GM12878 (cell line): ENCODE data around the gene C10orf90. TPM values are rescaled to one million over a fixed set of nuclear protein-coding genes. Genes with fewer than 3 reads are reported as not detected.

ENCODE experiments used
- ATAC-seq: fragments of 200-7000 bp; cut with Tn5 transposase; 3 replicates; pipeline ENCODE4 v1.9.1; 2020; ENCODE audit warnings: mild to moderate bottlenecking, moderate library complexity
- BruUV-seq: library from RNA; stranded (reverse); fragments of 400-500 nt; replicated peaks from 2 replicates; lab custom pipeline; 2021; lab: Mats Ljungman, UMichigan
- CTCF ChIA-PET: fragments of 300-600 bp; sonication (Branson Sonifier 250); formaldehyde crosslinking; extraction: SDS; loops from one replicate; lab custom pipeline; 2021; ENCODE audit warnings: inconsistent platforms; lab: Yijun Ruan, JAX
- POLR2A ChIA-PET: fragments of 350-600 bp; formaldehyde crosslinking; extraction: SDS; loops from one replicate; lab custom pipeline; 2021; ENCODE audit warnings: inconsistent platforms; lab: Charles Lee
- RAD21 ChIA-PET: fragments of 300-600 bp; sonication (Branson Sonifier 250); formaldehyde crosslinking; loops from one replicate; lab custom pipeline; 2023; ENCODE audit warnings: antibody characterized with exemption; ENCODE audit not compliant: unreplicated experiment; lab: Charles Lee
- SMC1A ChIA-PET: fragments of 300-600 bp; sonication (Branson Sonifier 250); formaldehyde crosslinking; loops from one replicate; lab custom pipeline; 2023; ENCODE audit not compliant: unreplicated experiment, uncharacterized antibody; lab: Charles Lee
- DNase-seq: peaks from one replicate; pipeline ENCODE4 v3.0.0-alpha.2; 2011; ENCODE audit warnings: low read depth, low spot score
- FAIRE-seq: peaks from 3 replicates; lab custom pipeline; 2011; peaks lifted over from hg19 to GRCh38; lab: Jason Lieb, UNC
- H2AFZ ChIP-seq: 2 replicates; pipeline ENCODE4 v1.6.0; 2011; ENCODE audit warnings: low read depth, low read length, control low read depth; ENCODE audit not compliant: control insufficient read depth
- H3K27ac ChIP-seq: 2 replicates; pipeline ENCODE4 v1.5.1; 2011; ENCODE audit warnings: control low read depth; ENCODE audit not compliant: control insufficient read depth, insufficient read depth
- H3K27me3 ChIP-seq, 2 experiments: replicated peaks in 1 of 2; 2 replicates each; pipeline versions ENCODE4 v1.6.0 to v1.6.1; 2011; ENCODE audit warnings: low read length in 1 of 2; ENCODE audit not compliant: control insufficient read depth in 2 of 2, insufficient read depth in 2 of 2
- H3K36me3 ChIP-seq, 2 experiments: 2 replicates each; pipeline ENCODE4 v1.5.1; 2011; ENCODE audit warnings: low read length in 1 of 2; ENCODE audit not compliant: control insufficient read depth in 2 of 2, insufficient read depth in 2 of 2
- H3K4me1 ChIP-seq: 2 replicates; pipeline ENCODE4 v1.6.1; 2011; ENCODE audit warnings: mild to moderate bottlenecking, low read length, moderate library complexity, mixed read lengths; ENCODE audit not compliant: control insufficient read depth, insufficient read depth
- H3K4me2 ChIP-seq: 2 replicates; pipeline ENCODE4 v1.6.0; 2011; ENCODE audit warnings: control low read depth; ENCODE audit not compliant: control insufficient read depth, insufficient read depth
- H3K4me3 ChIP-seq: fragments of 200-600 bp; sonication (generic); 2 replicates; pipeline ENCODE4 v1.5.1; 2016
- H3K79me2 ChIP-seq: 2 replicates; pipeline ENCODE4 v1.6.0; 2011; ENCODE audit warnings: low read length; ENCODE audit not compliant: control insufficient read depth, insufficient read depth
- H3K9ac ChIP-seq: 2 replicates; pipeline ENCODE4 v1.8.0; 2011; ENCODE audit warnings: low read length, control low read depth, mixed read lengths; ENCODE audit not compliant: control insufficient read depth, insufficient read depth
- H3K9me3 ChIP-seq: replicated peaks from 3 replicates; pipeline ENCODE4 v1.5.1; 2011; ENCODE audit warnings: mild to moderate bottlenecking, low read length; ENCODE audit not compliant: control insufficient read depth, insufficient read depth
- H4K20me1 ChIP-seq: 2 replicates; pipeline ENCODE4 v1.6.0; 2011; ENCODE audit not compliant: control insufficient read depth, insufficient read depth
- ASH2L ChIP-seq: fragments of 300-600, 200-600 bp; sonication (generic); IDR thresholded peaks from 2 replicates; pipeline ENCODE4 v1.6.1; 2017; ENCODE audit warnings: low read depth, mild to moderate bottlenecking, borderline replicate concordance
- BRCA1 ChIP-seq: IDR thresholded peaks from 2 replicates; pipeline ENCODE4 v1.6.1; 2011; ENCODE audit warnings: low read depth, low read length, improper control_type of control experiment
- EED ChIP-seq: sonication (generic); IDR thresholded peaks from 2 replicates; pipeline ENCODE4 v1.6.1; 2016; ENCODE audit warnings: antibody characterized with exemption, low read depth
- FOS ChIP-seq: IDR thresholded peaks from 3 replicates; pipeline ENCODE4 v1.6.1; 2011; ENCODE audit warnings: borderline replicate concordance; ENCODE audit not compliant: insufficient read length; ENCODE audit errors: extremely low read depth
- LARP7 ChIP-seq: fragments of 450-650 bp; IDR thresholded peaks from 2 replicates; pipeline ENCODE4 v1.6.1; 2017; ENCODE audit warnings: mild to moderate bottlenecking
- NFYA ChIP-seq: IDR thresholded peaks from 2 replicates; pipeline ENCODE4 v1.6.1; 2011; ENCODE audit warnings: low read depth, mild to moderate bottlenecking, low read length, improper control_type of control experiment, borderline replicate concordance
- SIX5 ChIP-seq: IDR thresholded peaks from 2 replicates; pipeline ENCODE4 v1.6.1; 2011; ENCODE audit warnings: mild to moderate bottlenecking, low read depth, low read length, moderate library complexity; ENCODE audit not compliant: severe bottlenecking
- SUPT20H ChIP-seq: IDR thresholded peaks from 2 replicates; pipeline ENCODE4 v1.6.1; 2011; ENCODE audit warnings: low read depth, mild to moderate bottlenecking, low read length, moderate library complexity, borderline replicate concordance; ENCODE audit not compliant: control insufficient read depth
- TARDBP ChIP-seq: IDR thresholded peaks from 2 replicates; pipeline ENCODE4 v1.6.1; 2016; ENCODE audit warnings: borderline replicate concordance
- TCF7 ChIP-seq: IDR thresholded peaks from 2 replicates; pipeline ENCODE4 v1.6.1; 2014; ENCODE audit warnings: antibody characterized with exemption, borderline replicate concordance
- ZNF24 ChIP-seq: fragments of 450-650 bp; IDR thresholded peaks from 2 replicates; pipeline ENCODE4 v1.6.1; 2017; ENCODE audit warnings: antibody characterized with exemption, mild to moderate bottlenecking
- ZNF622 ChIP-seq: fragments of 450-650 bp; IDR thresholded peaks from 2 replicates; pipeline ENCODE4 v1.6.1; 2017; ENCODE audit warnings: mild to moderate bottlenecking, inconsistent platforms
- whole genome bisulfite sequencing: methylation state at CpG from one replicate; pipeline ENCODE4 v1.1.6; 2016; ENCODE audit warnings: low lambda C conversion rate; ENCODE audit not compliant: insufficient replicate concordance, insufficient coverage; ENCODE audit errors: missing lambda C conversion rate; 5-methylcytosine and 5-hydroxymethylcytosine counted together
- in situ Hi-C: fragments of 300-500 bp; cut with MboI; formaldehyde crosslinking; loops from 9 replicates; pipeline ENCODE4 v1.14.3; 2018; ENCODE audit warnings: mixed read lengths
- intact Hi-C: fragments of 100-400 bp; cut with micrococcal nuclease; formaldehyde crosslinking; loops from one replicate; pipeline ENCODE4 v1.14.2; 2022; ENCODE audit not compliant: unreplicated experiment
- polyA plus RNA-seq, 11 experiments: library from polyadenylated mRNA; depleted of rRNA in 4 of 11; unstranded in 6 of 11; stranded (reverse) in 5 of 11; fragments of >200 nt; fragmentation: Nextera tagmentation in 4 of 11; fragmentation: Illumina TruSeq in 1 of 11; extraction: Ambion mirVana in 4 of 11; extraction: Trizol in 1 of 11; gene quantifications; 1 replicate in 1 of 11; 2 replicates in 10 of 11; pipeline versions ENCODE4 v1.2.1 to v1.2.3, GENCODE V29; 2011 to 2016; ENCODE audit warnings: inconsistent platforms in 2 of 11, missing spikeins in 2 of 11, low read depth in 1 of 11
- total RNA-seq, 4 experiments: library from RNA; depleted of rRNA in 3 of 4; stranded (reverse); fragments of >200 nt in 3 of 4; fragmentation: Illumina TruSeq in 1 of 4; extraction: Trizol in 1 of 4; gene quantifications; 2 replicates each; pipeline versions ENCODE4 v1.2.1 to v1.2.3, GENCODE V29; 2013 to 2021
- TF ChIP-seq, protein P1 (sequence below): IDR thresholded peaks from 2 replicates; pipeline ENCODE4 v1.6.1; 2011; ENCODE audit warnings: borderline replicate concordance, low read depth, mild to moderate bottlenecking, moderate library complexity, low read length; ENCODE audit not compliant: insufficient read depth, poor library complexity, severe bottlenecking
- TF ChIP-seq, protein P2 (sequence below): fragments of 450-650 bp; IDR thresholded peaks from 2 replicates; pipeline ENCODE4 v1.6.1; 2016; ENCODE audit warnings: mild to moderate bottlenecking
- TF ChIP-seq, protein P3 (sequence below): fragments of 450-650 bp; IDR thresholded peaks from 2 replicates; pipeline ENCODE4 v1.6.1; 2017; ENCODE audit warnings: mild to moderate bottlenecking
- TF ChIP-seq, protein P4 (sequence below): IDR thresholded peaks from 2 replicates; pipeline ENCODE4 v1.6.1; 2011; ENCODE audit warnings: borderline replicate concordance, low read depth, mild to moderate bottlenecking, moderate library complexity, mixed read lengths, low read length; ENCODE audit not compliant: insufficient read depth; ENCODE audit errors: extremely low read length
- TF ChIP-seq, protein P5 (sequence below), 3 experiments: IDR thresholded peaks in 2 of 3; conservative IDR thresholded peaks in 1 of 3; 2 replicates each; pipeline ENCODE4 v1.5.1; 2011; ENCODE audit warnings: low read depth in 3 of 3, low read length in 3 of 3, mild to moderate bottlenecking in 3 of 3, control low read depth in 2 of 3, moderate library complexity in 2 of 3, inconsistent platforms in 1 of 3, mixed read lengths in 1 of 3; ENCODE audit not compliant: control insufficient read depth in 2 of 3, insufficient read depth in 1 of 3; ENCODE audit errors: extremely low read depth in 1 of 3

The C10orf90 gene
- total and polyA plus RNA-seq, 10 of the 15 experiments (the other 5 are each of a cell fraction or from before 2014, with no cell fraction given), result 0.04 TPM; not detected in 9

DNA sequence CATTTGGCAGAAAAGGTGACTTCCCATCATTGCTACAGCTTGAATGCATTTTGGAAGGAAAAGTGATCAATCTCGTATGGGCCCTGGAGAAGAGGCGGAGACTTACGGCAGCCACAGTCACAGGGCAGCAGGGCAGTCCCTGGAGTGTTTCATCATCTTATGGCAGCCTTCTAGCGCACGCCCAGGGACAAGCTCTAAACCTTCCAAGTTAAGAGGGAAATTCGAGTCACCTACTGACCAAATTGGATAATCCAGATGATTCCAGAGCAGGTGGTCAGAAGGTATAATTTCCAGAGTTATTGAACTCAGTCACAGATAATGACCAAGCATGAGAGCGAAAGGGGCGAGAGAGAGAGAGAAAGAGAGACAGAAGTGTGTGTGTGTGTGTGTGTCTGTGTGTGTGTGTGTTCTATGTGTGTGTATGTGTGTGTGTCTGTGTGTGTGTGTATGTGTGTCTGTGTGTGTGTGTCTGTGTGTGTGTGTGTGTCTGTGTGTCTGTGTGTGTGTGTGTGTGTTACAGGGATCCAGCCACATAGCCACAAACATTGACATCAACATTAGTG is 158.5 kb downstream of the C10orf90 start:
- 39% methylated on average over 8 of the region's 8 CpGs for WGBS
- TF ChIP-seq, protein P1, sequence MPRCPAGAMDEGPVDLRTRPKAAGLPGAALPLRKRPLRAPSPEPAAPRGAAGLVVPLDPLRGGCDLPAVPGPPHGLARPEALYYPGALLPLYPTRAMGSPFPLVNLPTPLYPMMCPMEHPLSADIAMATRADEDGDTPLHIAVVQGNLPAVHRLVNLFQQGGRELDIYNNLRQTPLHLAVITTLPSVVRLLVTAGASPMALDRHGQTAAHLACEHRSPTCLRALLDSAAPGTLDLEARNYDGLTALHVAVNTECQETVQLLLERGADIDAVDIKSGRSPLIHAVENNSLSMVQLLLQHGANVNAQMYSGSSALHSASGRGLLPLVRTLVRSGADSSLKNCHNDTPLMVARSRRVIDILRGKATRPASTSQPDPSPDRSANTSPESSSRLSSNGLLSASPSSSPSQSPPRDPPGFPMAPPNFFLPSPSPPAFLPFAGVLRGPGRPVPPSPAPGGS, result no peak
- TF ChIP-seq, protein P2, sequence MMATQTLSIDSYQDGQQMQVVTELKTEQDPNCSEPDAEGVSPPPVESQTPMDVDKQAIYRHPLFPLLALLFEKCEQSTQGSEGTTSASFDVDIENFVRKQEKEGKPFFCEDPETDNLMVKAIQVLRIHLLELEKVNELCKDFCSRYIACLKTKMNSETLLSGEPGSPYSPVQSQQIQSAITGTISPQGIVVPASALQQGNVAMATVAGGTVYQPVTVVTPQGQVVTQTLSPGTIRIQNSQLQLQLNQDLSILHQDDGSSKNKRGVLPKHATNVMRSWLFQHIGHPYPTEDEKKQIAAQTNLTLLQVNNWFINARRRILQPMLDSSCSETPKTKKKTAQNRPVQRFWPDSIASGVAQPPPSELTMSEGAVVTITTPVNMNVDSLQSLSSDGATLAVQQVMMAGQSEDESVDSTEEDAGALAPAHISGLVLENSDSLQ, result no peak
- no peak for TF ChIP-seq ZNF24
- no peak for TF ChIP-seq ZNF622
- no peak for TF ChIP-seq SIX5
- TF ChIP-seq, protein P3, sequence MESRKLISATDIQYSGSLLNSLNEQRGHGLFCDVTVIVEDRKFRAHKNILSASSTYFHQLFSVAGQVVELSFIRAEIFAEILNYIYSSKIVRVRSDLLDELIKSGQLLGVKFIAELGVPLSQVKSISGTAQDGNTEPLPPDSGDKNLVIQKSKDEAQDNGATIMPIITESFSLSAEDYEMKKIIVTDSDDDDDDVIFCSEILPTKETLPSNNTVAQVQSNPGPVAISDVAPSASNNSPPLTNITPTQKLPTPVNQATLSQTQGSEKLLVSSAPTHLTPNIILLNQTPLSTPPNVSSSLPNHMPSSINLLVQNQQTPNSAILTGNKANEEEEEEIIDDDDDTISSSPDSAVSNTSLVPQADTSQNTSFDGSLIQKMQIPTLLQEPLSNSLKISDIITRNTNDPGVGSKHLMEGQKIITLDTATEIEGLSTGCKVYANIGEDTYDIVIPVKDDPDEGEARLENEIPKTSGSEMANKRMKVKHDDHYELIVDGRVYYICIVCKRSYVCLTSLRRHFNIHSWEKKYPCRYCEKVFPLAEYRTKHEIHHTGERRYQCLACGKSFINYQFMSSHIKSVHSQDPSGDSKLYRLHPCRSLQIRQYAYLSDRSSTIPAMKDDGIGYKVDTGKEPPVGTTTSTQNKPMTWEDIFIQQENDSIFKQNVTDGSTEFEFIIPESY, result no peak
- TF ChIP-seq BRCA1, result no peak
- TF ChIP-seq TCF7, result no peak
- TF ChIP-seq, protein P4, sequence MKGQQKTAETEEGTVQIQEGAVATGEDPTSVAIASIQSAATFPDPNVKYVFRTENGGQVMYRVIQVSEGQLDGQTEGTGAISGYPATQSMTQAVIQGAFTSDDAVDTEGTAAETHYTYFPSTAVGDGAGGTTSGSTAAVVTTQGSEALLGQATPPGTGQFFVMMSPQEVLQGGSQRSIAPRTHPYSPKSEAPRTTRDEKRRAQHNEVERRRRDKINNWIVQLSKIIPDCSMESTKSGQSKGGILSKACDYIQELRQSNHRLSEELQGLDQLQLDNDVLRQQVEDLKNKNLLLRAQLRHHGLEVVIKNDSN, result no peak
- TF ChIP-seq, protein P5, sequence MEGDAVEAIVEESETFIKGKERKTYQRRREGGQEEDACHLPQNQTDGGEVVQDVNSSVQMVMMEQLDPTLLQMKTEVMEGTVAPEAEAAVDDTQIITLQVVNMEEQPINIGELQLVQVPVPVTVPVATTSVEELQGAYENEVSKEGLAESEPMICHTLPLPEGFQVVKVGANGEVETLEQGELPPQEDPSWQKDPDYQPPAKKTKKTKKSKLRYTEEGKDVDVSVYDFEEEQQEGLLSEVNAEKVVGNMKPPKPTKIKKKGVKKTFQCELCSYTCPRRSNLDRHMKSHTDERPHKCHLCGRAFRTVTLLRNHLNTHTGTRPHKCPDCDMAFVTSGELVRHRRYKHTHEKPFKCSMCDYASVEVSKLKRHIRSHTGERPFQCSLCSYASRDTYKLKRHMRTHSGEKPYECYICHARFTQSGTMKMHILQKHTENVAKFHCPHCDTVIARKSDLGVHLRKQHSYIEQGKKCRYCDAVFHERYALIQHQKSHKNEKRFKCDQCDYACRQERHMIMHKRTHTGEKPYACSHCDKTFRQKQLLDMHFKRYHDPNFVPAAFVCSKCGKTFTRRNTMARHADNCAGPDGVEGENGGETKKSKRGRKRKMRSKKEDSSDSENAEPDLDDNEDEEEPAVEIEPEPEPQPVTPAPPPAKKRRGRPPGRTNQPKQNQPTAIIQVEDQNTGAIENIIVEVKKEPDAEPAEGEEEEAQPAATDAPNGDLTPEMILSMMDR (IDR thresholded peaks at IDR 0.05 in 2 of 3, conservative IDR thresholded peaks at IDR 0.05 in 1 of 3; ENCODE audit: control insufficient read depth in 2 of 3, extremely low read depth in 1 of 3, insufficient read depth in 1 of 3, low read depth in 3 of 3, low read length in 3 of 3), result no peak
- no peak for TF ChIP-seq NFYA
- TF ChIP-seq ASH2L, result no peak
- TF ChIP-seq FOS, result no peak
- TF ChIP-seq TARDBP, result no peak
- no peak for TF ChIP-seq EED
- no peak for TF ChIP-seq LARP7
- no peak for TF ChIP-seq SUPT20H

More for the DNA sequence above, 158.5 kb downstream of the C10orf90 start:
- Histone ChIP-seq H3K9me3 (no peaks in the 10 kb centered on the region), H3K9ac (no peak overlapping the region), H3K4me1 (no peaks in the 10 kb centered on the region), H3K27me3 (no peaks in the 10 kb centered on the region), H3K36me3 (no peaks in the 10 kb centered on the region), H3K27ac (no peak overlapping the region), H3K4me3 (no peak overlapping the region), H3K4me2 (no peak overlapping the region), H2AFZ (no peak overlapping the region), H4K20me1 (no peaks in the 10 kb centered on the region), H3K79me2 (no peaks in the 10 kb centered on the region)
- no TSS peak for BruUV-seq
- intact Hi-C loops, result no loop called here
- ChIA-PET POLR2A (no interaction called here), CTCF (interaction anchor here (1.9 kb wide), 1 partner anchor 10 kb away, joined by 4 read pairs; no protein-coding TSS in a partner anchor), SMC1A (no interaction called here), RAD21 (no interaction called here)
- in situ Hi-C loops, result no loop called here
- no peak for FAIRE-seq
- DNase-seq, result no peak
- ATAC-seq, result no peak
